Calu3 (cell line): ENCODE data around the gene PGAM2. TPM values are rescaled to one million over a fixed set of nuclear protein-coding genes. Genes with fewer than 3 reads are reported as not detected.

ENCODE experiments used
- BruUV-seq: library from RNA; stranded (reverse); fragments of 400-500 nt; replicated peaks from 2 replicates; lab custom pipeline; 2021; lab: Mats Ljungman, UMichigan
- CTCF ChIA-PET: fragments of 300-600 bp; sonication (Branson Sonifier 250); formaldehyde crosslinking; loops from one replicate; lab custom pipeline; 2022; ENCODE audit warnings: antibody characterized with exemption; lab: Charles Lee
- DNase-seq: peaks from one replicate; pipeline ENCODE4 v3.0.0; 2022
- H3K27ac Mint-ChIP-seq: one replicate; pipeline ENCODE4 v1.8.0; 2022; ENCODE audit warnings: mixed read lengths; ENCODE audit not compliant: unreplicated experiment
- H3K27me3 Mint-ChIP-seq: one replicate; pipeline ENCODE4 v1.8.0; 2022; ENCODE audit warnings: mixed read lengths; ENCODE audit not compliant: unreplicated experiment
- H3K36me3 Mint-ChIP-seq: one replicate; pipeline ENCODE4 v1.8.0; 2022; ENCODE audit warnings: mild to moderate bottlenecking, moderate library complexity, mixed read lengths; ENCODE audit not compliant: insufficient read depth, unreplicated experiment
- H3K4me1 Mint-ChIP-seq: one replicate; pipeline ENCODE4 v1.8.0; 2022; ENCODE audit warnings: mild to moderate bottlenecking, low read depth, mixed read lengths; ENCODE audit not compliant: unreplicated experiment
- H3K4me3 Mint-ChIP-seq: one replicate; pipeline ENCODE4 v1.8.0; 2022; ENCODE audit warnings: mild to moderate bottlenecking, low read depth, moderate library complexity, mixed read lengths; ENCODE audit not compliant: unreplicated experiment
- H3K9me3 Mint-ChIP-seq: one replicate; pipeline ENCODE4 v1.8.0; 2022; ENCODE audit warnings: low read depth, mixed read lengths; ENCODE audit not compliant: unreplicated experiment
- intact Hi-C: fragments of 100-400 bp; cut with micrococcal nuclease; formaldehyde crosslinking; loops from one replicate; pipeline ENCODE4 v1.10.0; 2022; ENCODE audit not compliant: unreplicated experiment
- total RNA-seq: library from RNA; stranded (reverse); gene quantifications from 2 replicates; pipeline ENCODE4 v1.2.3, GENCODE V29; 2022
- TF ChIP-seq, protein P1 (sequence below): fragments of 200-600 bp; IDR thresholded peaks from one replicate; pipeline ENCODE4 v1.8.0; 2022; ENCODE audit warnings: antibody characterized with exemption; ENCODE audit not compliant: unreplicated experiment

PGAM2 gene
- total RNA-seq, 1 experiment from 2014 or later, result 0.87 TPM

DNA sequence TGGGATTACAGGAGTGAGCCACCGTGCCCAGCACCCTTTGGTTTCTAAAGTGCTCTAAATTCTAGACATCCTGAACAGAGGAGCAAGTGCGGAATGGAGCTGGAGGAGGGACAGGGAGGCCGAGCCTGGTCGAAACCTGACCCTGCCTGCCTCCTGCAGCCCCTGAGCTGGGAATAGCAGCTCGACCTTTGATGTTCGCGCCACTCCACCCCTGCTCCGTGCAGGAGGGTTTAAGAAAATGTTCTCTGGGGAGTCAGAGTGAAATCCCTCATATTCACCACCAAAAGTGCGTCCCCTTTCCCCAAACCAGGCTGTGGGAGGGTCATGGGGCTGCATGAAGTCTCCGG is 1.8 kb downstream of the PGAM2 start:
- DNase-seq, result no peak
- Mint-ChIP-seq H3K4me3 (no peak overlapping the region), H3K27ac (no peak overlapping the region), H3K4me1 (peaks cover 21% of the 10 kb centered on the region), H3K36me3 (peaks cover 68% of the 10 kb centered on the region), H3K9me3 (no peaks in the 10 kb centered on the region), H3K27me3 (no peaks in the 10 kb centered on the region)
- TF ChIP-seq, protein P1, sequence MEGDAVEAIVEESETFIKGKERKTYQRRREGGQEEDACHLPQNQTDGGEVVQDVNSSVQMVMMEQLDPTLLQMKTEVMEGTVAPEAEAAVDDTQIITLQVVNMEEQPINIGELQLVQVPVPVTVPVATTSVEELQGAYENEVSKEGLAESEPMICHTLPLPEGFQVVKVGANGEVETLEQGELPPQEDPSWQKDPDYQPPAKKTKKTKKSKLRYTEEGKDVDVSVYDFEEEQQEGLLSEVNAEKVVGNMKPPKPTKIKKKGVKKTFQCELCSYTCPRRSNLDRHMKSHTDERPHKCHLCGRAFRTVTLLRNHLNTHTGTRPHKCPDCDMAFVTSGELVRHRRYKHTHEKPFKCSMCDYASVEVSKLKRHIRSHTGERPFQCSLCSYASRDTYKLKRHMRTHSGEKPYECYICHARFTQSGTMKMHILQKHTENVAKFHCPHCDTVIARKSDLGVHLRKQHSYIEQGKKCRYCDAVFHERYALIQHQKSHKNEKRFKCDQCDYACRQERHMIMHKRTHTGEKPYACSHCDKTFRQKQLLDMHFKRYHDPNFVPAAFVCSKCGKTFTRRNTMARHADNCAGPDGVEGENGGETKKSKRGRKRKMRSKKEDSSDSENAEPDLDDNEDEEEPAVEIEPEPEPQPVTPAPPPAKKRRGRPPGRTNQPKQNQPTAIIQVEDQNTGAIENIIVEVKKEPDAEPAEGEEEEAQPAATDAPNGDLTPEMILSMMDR, result no peak
- intact Hi-C loops, result no loop called here
- CTCF ChIA-PET, result interaction anchor here (0.7 kb wide), 1 partner anchor 974 kb away, joined by 4 read pairs; no protein-coding TSS in a partner anchor
- BruUV-seq, result no TSS peak

DNA sequence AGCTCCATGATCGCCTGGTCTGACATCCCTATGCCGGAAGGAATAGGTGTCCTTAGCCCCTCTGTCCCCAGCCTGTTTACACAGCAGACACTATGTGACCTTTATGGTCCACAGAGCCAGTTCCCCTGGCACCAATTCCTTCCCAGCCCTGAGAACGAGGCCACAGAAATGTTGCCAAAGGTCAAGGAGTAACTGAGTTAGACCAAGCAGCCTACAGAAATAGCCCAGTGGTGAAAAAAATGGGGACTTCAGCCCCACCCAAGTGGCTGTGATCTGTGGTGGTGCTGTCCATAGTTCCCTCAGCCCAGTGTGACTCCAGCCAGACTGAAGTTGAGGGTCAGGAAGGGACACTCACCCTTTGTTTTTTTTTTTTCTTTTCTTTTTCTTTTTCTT is 2.5 kb downstream of the PGAM2 start:
- Mint-ChIP-seq H3K4me1 (peaks cover 14% of the 10 kb centered on the region), H3K4me3 (no peak overlapping the region), H3K36me3 (peaks cover 68% of the 10 kb centered on the region), H3K27ac (no peak overlapping the region), H3K9me3 (no peaks in the 10 kb centered on the region), H3K27me3 (no peaks in the 10 kb centered on the region)
- BruUV-seq, result no TSS peak
- DNase-seq, result no peak
- CTCF ChIA-PET, result interaction anchor here (0.6 to 1.3 kb wide), 3 partner anchors 8 to 975 kb away, joined by 3 to 5 read pairs (median 4); no protein-coding TSS in a partner anchor
- intact Hi-C loops, result no loop called here
- TF ChIP-seq, protein P1, result no peak

DNA sequence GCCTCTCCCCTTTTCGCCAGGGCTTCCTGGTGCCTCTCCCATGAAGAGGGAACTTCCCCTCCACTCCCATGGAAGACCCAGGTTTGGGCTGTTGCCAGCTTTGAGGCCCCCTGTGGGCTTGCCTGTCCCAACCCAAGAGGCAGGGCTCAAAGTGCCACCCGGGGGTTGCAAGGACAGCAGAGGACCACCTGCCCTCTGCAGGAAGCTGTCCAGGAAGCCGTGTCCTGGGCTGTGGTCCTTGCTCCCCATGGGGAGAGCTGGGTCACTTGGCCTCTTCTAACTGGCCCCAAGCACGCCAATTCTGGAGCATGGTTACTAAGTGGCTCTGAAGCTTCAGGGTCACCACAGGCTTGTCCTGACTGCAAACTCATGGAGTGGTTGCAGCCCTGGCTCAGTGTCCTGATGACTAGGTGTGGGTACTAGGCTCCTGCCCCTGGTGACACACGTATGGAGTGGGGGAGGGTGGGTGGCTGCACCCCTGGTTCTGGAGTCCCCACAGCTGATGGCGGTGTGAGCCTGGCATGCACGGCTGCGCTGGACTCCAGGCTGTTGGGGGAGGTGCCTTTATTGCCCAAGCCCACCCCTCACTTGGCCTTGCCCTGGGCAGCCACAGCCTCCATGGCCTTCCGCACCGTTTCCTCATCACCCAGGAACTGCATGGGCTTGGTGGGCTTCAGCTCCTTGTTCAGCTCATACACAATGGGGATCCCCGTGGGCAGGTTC is 3.0 kb downstream of the PGAM2 start:
- H3K36me3 Mint-ChIP-seq, result peaks cover 68% of the 10 kb centered on the region
- H3K27me3 Mint-ChIP-seq, result no peaks in the 10 kb centered on the region
- H3K4me1 Mint-ChIP-seq, result peaks cover 9% of the 10 kb centered on the region
- no peak overlapping the region for H3K27ac Mint-ChIP-seq
- DNase-seq, result no peak
- CTCF ChIA-PET, result interaction anchor here (0.6 to 1.3 kb wide), 2 partner anchors 8 to 10 kb away, joined by 3 to 5 read pairs; no protein-coding TSS in a partner anchor
- TF ChIP-seq, protein P1, result no peak
- intact Hi-C loops, result no loop called here
- no peak overlapping the region for H3K4me3 Mint-ChIP-seq
- H3K9me3 Mint-ChIP-seq, result no peaks in the 10 kb centered on the region
- no TSS peak for BruUV-seq

DNA sequence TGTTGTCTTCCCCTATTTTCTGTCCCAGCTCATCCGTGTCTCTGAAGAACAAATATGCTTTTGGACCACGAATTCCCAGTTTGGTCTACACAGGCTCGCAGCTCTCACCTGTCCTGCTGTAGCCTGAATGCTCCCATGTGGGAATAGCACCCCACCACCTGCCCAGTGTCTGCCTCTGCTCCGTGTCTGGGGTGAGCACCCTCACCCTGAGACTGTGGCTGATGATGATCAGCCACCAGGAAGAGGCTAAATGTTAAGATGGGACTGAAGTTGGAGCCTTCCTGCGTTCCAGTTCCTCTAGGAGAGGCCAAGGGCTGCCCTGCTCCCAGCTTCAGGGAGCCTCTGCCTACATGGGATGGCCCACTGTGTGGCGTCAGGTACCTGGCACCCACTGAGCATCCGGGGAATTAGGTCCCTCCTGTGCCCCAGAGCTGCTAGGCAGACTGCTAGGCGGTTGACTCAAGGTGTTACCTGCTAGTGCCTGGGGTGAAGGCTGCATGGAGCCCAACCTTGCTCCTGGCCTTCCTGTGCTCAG is 3.7 kb downstream of the PGAM2 start:
- intact Hi-C loops, result no loop called here
- Mint-ChIP-seq H3K36me3 (peaks cover 68% of the 10 kb centered on the region), H3K27me3 (no peaks in the 10 kb centered on the region), H3K27ac (no peak overlapping the region), H3K4me1 (peaks cover 3% of the 10 kb centered on the region), H3K4me3 (no peak overlapping the region), H3K9me3 (no peaks in the 10 kb centered on the region)
- CTCF ChIA-PET, result interaction anchor here (0.6 to 1.3 kb wide), 2 partner anchors 10 to 51 kb away, joined by 3 read pairs; no protein-coding TSS in a partner anchor
- BruUV-seq, result no TSS peak
- TF ChIP-seq, protein P1, result no peak
- no peak for DNase-seq
